OCI-LY7 (cell line): ENCODE results near the gene RPAIN. TPM values are rescaled to one million over a fixed set of nuclear protein-coding genes. Genes with fewer than 3 reads are reported as not detected.

ENCODE experiments used
- Bru-seq: library from RNA; stranded (reverse); fragments of 400-500 nt; gene quantifications from one replicate; lab custom pipeline; 2021; lab: Mats Ljungman, UMichigan
- BruChase-seq, 2 experiments: library from RNA; stranded (reverse); fragments of 400-500 nt; gene quantifications; one replicate each; lab custom pipeline; 2021; lab: Mats Ljungman, UMichigan
- BruUV-seq: library from RNA; stranded (reverse); fragments of 400-500 nt; replicated peaks from 2 replicates; lab custom pipeline; 2021; lab: Mats Ljungman, UMichigan
- CTCF ChIA-PET: fragments of 300-600 bp; sonication (Branson Sonifier 250); formaldehyde crosslinking; loops from one replicate; lab custom pipeline; 2022; ENCODE audit warnings: antibody characterized with exemption; ENCODE audit not compliant: unreplicated experiment; lab: Charles Lee
- POLR2A ChIA-PET: fragments of 300-600 bp; sonication (Branson Sonifier 250); formaldehyde crosslinking; loops from one replicate; lab custom pipeline; 2022; ENCODE audit warnings: antibody characterized with exemption; lab: Charles Lee
- DNase-seq: peaks from one replicate; pipeline ENCODE4 v3.0.0-alpha.2; 2015; ENCODE audit warnings: low spot score
- H2AFZ ChIP-seq: fragments of 200-600 bp; sonication (generic), shearing (Covaris generic); 2 replicates; pipeline ENCODE4 v1.6.1; 2014; ENCODE audit warnings: mild to moderate bottlenecking, antibody characterized with exemption, low read length, moderate library complexity
- H3K27ac ChIP-seq: fragments of 200-600 bp; sonication (generic); 2 replicates; pipeline ENCODE4 v1.5.1; 2014; ENCODE audit warnings: mixed run types, low read depth, mild to moderate bottlenecking, moderate library complexity, low read length, inconsistent platforms; ENCODE audit not compliant: poor library complexity, severe bottlenecking
- H3K36me3 ChIP-seq: fragments of 200-600 bp; sonication (generic); 2 replicates; pipeline ENCODE4 v1.6.1; 2014; ENCODE audit warnings: mild to moderate bottlenecking, antibody characterized with exemption, low read length, moderate library complexity, mixed read lengths; ENCODE audit not compliant: insufficient read depth
- H3K4me1 ChIP-seq: fragments of 200-600 bp; sonication (generic); 2 replicates; pipeline ENCODE4 v1.5.1; 2014; ENCODE audit warnings: mild to moderate bottlenecking, low read length; ENCODE audit not compliant: insufficient read depth, poor library complexity, severe bottlenecking
- H3K4me2 ChIP-seq: fragments of 200-600 bp; sonication (generic); 2 replicates; pipeline ENCODE4 v1.6.1; 2014; ENCODE audit warnings: mild to moderate bottlenecking, low read length
- H3K4me3 ChIP-seq: fragments of 200-600 bp; sonication (generic); 2 replicates; pipeline ENCODE4 v1.5.1; 2014; ENCODE audit warnings: mild to moderate bottlenecking, low read depth, low read length; ENCODE audit not compliant: poor library complexity, severe bottlenecking
- H3K79me2 ChIP-seq: fragments of 200-600 bp; sonication (generic); 2 replicates; pipeline ENCODE4 v1.6.1; 2016; ENCODE audit warnings: low read depth, mild to moderate bottlenecking, low read length, moderate library complexity, mixed read lengths; ENCODE audit not compliant: insufficient read depth
- H3K9me2 ChIP-seq: fragments of 200-600 bp; sonication (generic); 2 replicates; pipeline ENCODE4 v1.6.1; 2016; ENCODE audit warnings: mild to moderate bottlenecking, low read length, mixed read lengths; ENCODE audit not compliant: insufficient read depth
- H3K9me3 ChIP-seq: fragments of 200-600 bp; sonication (generic); 2 replicates; pipeline ENCODE4 v1.6.1; 2014; ENCODE audit warnings: mild to moderate bottlenecking, mixed run types, low read length, mixed read lengths
- H4K20me1 ChIP-seq: fragments of 200-600 bp; sonication (generic); 2 replicates; pipeline ENCODE4 v1.6.1; 2014; ENCODE audit warnings: mild to moderate bottlenecking, antibody characterized with exemption, low read length, moderate library complexity, mixed read lengths; ENCODE audit not compliant: insufficient read depth
- CTCF ChIP-seq: fragments of 200-600 bp; sonication (generic); conservative IDR thresholded peaks from 2 replicates; pipeline ENCODE4 v1.5.1; 2014; ENCODE audit warnings: mild to moderate bottlenecking, antibody characterized with exemption, low read length, moderate library complexity, mixed read lengths
- EZH2phosphoT487 ChIP-seq: fragments of 200-600 bp; sonication (generic); IDR thresholded peaks from 2 replicates; pipeline ENCODE4 v1.6.1; 2018; ENCODE audit warnings: low read depth, borderline replicate concordance, mild to moderate bottlenecking, mixed run types, antibody characterized with exemption, low read length, moderate library complexity, mixed read lengths
- intact Hi-C: fragments of 100-400 bp; cut with micrococcal nuclease; formaldehyde crosslinking; loops from one replicate; pipeline ENCODE4 v1.10.0; 2022; ENCODE audit not compliant: unreplicated experiment
- long read RNA-seq: library from polyadenylated mRNA; stranded (forward); transcript quantifications from one replicate; pipeline ENCODE4 v2.0.0, GENCODE V29; 2022
- total RNA-seq, 2 experiments: library from RNA; depleted of rRNA in 1 of 2; stranded (reverse); fragments of >200 nt in 1 of 2; shearing (Covaris generic) in 1 of 2; gene quantifications; 2 replicates each; pipeline ENCODE4 v1.2.3, GENCODE V29; 2014 to 2022

The RPAIN gene, protein sequence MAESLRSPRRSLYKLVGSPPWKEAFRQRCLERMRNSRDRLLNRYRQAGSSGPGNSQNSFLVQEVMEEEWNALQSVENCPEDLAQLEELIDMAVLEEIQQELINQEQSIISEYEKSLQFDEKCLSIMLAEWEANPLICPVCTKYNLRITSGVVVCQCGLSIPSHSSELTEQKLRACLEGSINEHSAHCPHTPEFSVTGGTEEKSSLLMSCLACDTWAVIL
- total RNA-seq (2014; rRNA removed; shearing (Covaris generic)), result 86.3 and 99.6 TPM in 2 replicates
- total RNA-seq (2022), result 88.9 and 108 TPM in 2 replicates
- percentile 92 among the genes with signal in this experiment for Bru-seq, nascent RNA
- BruChase-seq, experiment 1, labeled RNA remaining after a 6-hour chase, result percentile 95 among the genes with signal in this experiment
- percentile 96 among the genes with signal in this experiment for BruChase-seq, experiment 2, labeled RNA remaining after a 2-hour chase
- long read RNA-seq, transcript RPAIN-205 (4 exons, 1,057 nt), result minor isoform, 5 of 165 reads
- long read RNA-seq, transcript RPAIN-209 (6 exons, 1,423 nt), result minor isoform, 14 of 165 reads
- long read RNA-seq, transcript RPAIN-202 (6 exons, 1,394 nt), result minor isoform, 8 of 165 reads
- long read RNA-seq, transcript RPAIN-203 (7 exons, 1,535 nt), result major isoform, 31 of 165 reads
- long read RNA-seq, partial matches to known transcripts, result 3 of 165 reads
- long read RNA-seq, other reads (novel, unspliced or antisense), result 87 of 165 reads

- BruUV-seq, result no TSS peak
- intact Hi-C loops, result loop anchor here (1.0 to 5.0 kb wide), 6 partner anchors 19 to 229 kb away; partner anchors contain the start of genes C1QBP, DERL2, DHX33 and MIS12
Observed at GRCh38 chr17:5419959-5420653, at the start of gene RPAIN. Gene RPAIN, plus strand, starts transcription at chr17:5420182. Its CDS starts 29 bp downstream, at chr17:5420211.

GRCh38 chr17:5370411-5370810 is 49.6 kb upstream of the RPAIN start:
- H3K4me1 ChIP-seq, result peaks cover 16% of the 10 kb centered on the region
- no peak overlapping the region for H2AFZ ChIP-seq
- no TSS peak for BruUV-seq
- no peak overlapping the region for H3K4me2 ChIP-seq
- CTCF ChIA-PET, result no interaction called here
- no peaks in the 10 kb centered on the region for H3K9me2 ChIP-seq
- H3K27ac ChIP-seq, result no peak overlapping the region
- DNase-seq, result no peak
- no peaks in the 10 kb centered on the region for H3K9me3 ChIP-seq
- no peak overlapping the region for H3K4me3 ChIP-seq
- peaks cover 91% of the 10 kb centered on the region for H3K36me3 ChIP-seq
- H3K79me2 ChIP-seq, result no peaks in the 10 kb centered on the region
- TF ChIP-seq EZH2phosphoT487 (no peak), CTCF (no peak)
- intact Hi-C loops, result no loop called here
- no peaks in the 10 kb centered on the region for H4K20me1 ChIP-seq
- POLR2A ChIA-PET, result no interaction called here

More at GRCh38 chr17:5419959-5420653, at the start of gene RPAIN:
- Histone ChIP-seq H3K9me3 (no peaks in the 10 kb centered on the region), H3K9me2 (no peaks in the 10 kb centered on the region), H3K27ac (peak within 1 kb of the TSS; percentile 96), H3K4me3 (peak within 1 kb of the TSS; percentile 88), H3K4me2 (peak within 1 kb of the TSS; percentile 91), H4K20me1 (peaks cover 14% of the 10 kb centered on the region), H3K79me2 (peaks cover 69% of the 10 kb centered on the region), H3K4me1 (peaks cover 31% of the 10 kb centered on the region), H3K36me3 (peaks cover 72% of the 10 kb centered on the region), H2AFZ (peak within 1 kb of the TSS; percentile 63; the same call in 1 of the 2 replicates)
- TF ChIP-seq CTCF (no peak), EZH2phosphoT487 (no peak)
- CTCF ChIA-PET, result no interaction called here
- POLR2A ChIA-PET, result interaction anchor here (0.9 to 1.0 kb wide), 4 partner anchors 9 to 136 kb away, joined by 3 to 4 read pairs (median 4); no protein-coding TSS in a partner anchor
- DNase-seq, result peak; percentile 92
